ENCODE data around the gene SETSIP.

The SETSIP gene

GRCh38 chr1:92066321-92066720 lies 8.9 kb downstream of the SETSIP start:
- H3K4me3 ChIP-seq (ENCODE audit: low read length), result no peak overlapping the region
- DNase-seq (ENCODE audit: low read depth), result no peak
- TF ChIP-seq CTCF (IDR thresholded peaks at IDR 0.05; ENCODE audit: insufficient read depth, low read depth, low read length, missing control alignments), result no peak

- H3K4me3 ChIP-seq (ENCODE audit: low read length), result no peak overlapping the region
- no peak for DNase-seq (ENCODE audit: low read depth)
- no peak for TF ChIP-seq CTCF (IDR thresholded peaks at IDR 0.05; ENCODE audit: insufficient read depth, low read depth, low read length, missing control alignments)
These were observed 10.2 kb downstream of the SETSIP start for GRCh38 chr1:92065042-92065441.

- no peak for DNase-seq (ENCODE audit: low read depth)
- H3K4me3 ChIP-seq (ENCODE audit: low read length), result no peak overlapping the region
- TF ChIP-seq CTCF (IDR thresholded peaks at IDR 0.05; ENCODE audit: insufficient read depth, low read depth, low read length, missing control alignments), result no peak
These were observed 23.3 kb downstream of the SETSIP start for GRCh38 chr1:92051948-92052347.

- no peak overlapping the region for H3K4me3 ChIP-seq (ENCODE audit: low read length)
- DNase-seq (ENCODE audit: low read depth), result no peak
- no peak for TF ChIP-seq CTCF (IDR thresholded peaks at IDR 0.05; ENCODE audit: insufficient read depth, low read depth, low read length, missing control alignments)
These were observed 29.3 kb downstream of the SETSIP start for GRCh38 chr1:92045766-92046495.

GRCh38 chr1:92043621-92044020 lies 31.6 kb downstream of the SETSIP start:
- peak; percentile 41 for DNase-seq (ENCODE audit: low read depth)
- no peak for TF ChIP-seq CTCF (IDR thresholded peaks at IDR 0.05; ENCODE audit: insufficient read depth, low read depth, low read length, missing control alignments)
- H3K4me3 ChIP-seq (ENCODE audit: low read length), result no peak overlapping the region

GRCh38 chr1:92040971-92041370 lies 34.2 kb downstream of the SETSIP start:
- TF ChIP-seq CTCF (IDR thresholded peaks at IDR 0.05; ENCODE audit: insufficient read depth, low read depth, low read length, missing control alignments), result no peak

More at GRCh38 chr1:92040971-92041370, 34.2 kb downstream of the SETSIP start:
- no peak for DNase-seq (ENCODE audit: low read depth)
- H3K4me3 ChIP-seq (ENCODE audit: low read length), result no peak overlapping the region

All from epithelial cell of esophagus (primary cell).